Stimulated activated naive B cell treated with anti-CD40 and anti-IgM and Interleukin-4, amounts not matched to agents 10 μg/mL and 1 μg/mL and 100 μg/mL, for 72 hours (primary cell): ENCODE data around the gene FLYWCH1.

Experiments used
- ATAC-seq, 2 donors: fragments of 150-1000 bp; cut with Tn5 transposase; replicated peaks; 2 replicates each; pipeline ENCODE4 v1.10.0; 2021; ENCODE audit warnings: moderate library complexity in 1 of 2
- DNase-seq: peaks from one replicate; pipeline ENCODE4 v3.0.0; 2021
- H3K27ac Mint-ChIP-seq: one replicate; pipeline ENCODE4 v1.8.0; 2022; ENCODE audit warnings: mild to moderate bottlenecking, mixed read lengths
- H3K27me3 Mint-ChIP-seq, 2 donors: one replicate each; pipeline ENCODE4 v1.8.0; 2022; ENCODE audit warnings: mixed read lengths in 2 of 2
- H3K36me3 Mint-ChIP-seq, 2 donors: one replicate each; pipeline ENCODE4 v1.8.0; 2022; ENCODE audit warnings: mixed read lengths in 2 of 2, mild to moderate bottlenecking in 1 of 2
- H3K4me1 Mint-ChIP-seq, 2 donors: one replicate each; pipeline ENCODE4 v1.8.0; 2022; ENCODE audit warnings: mixed read lengths in 2 of 2, mild to moderate bottlenecking in 1 of 2
- H3K4me3 Mint-ChIP-seq, 2 donors: one replicate each; pipeline ENCODE4 v1.8.0; 2022; ENCODE audit warnings: mild to moderate bottlenecking in 2 of 2, mixed read lengths in 2 of 2, moderate library complexity in 1 of 2
- H3K9me3 Mint-ChIP-seq, 2 donors: one replicate each; pipeline ENCODE4 v1.8.0; 2022; ENCODE audit warnings: mixed read lengths in 2 of 2, mild to moderate bottlenecking in 1 of 2

Gene FLYWCH1

GRCh38 chr16:2999929-3000328, 88.2 kb downstream of the FLYWCH1 start:
- Mint-ChIP-seq H3K4me1 (peaks cover 3 to 5% of the 10 kb centered on the region in 2 donors), H3K27me3 (peaks cover 15 to 31% of the 10 kb centered on the region in 2 donors), H3K4me3 (no peak overlapping the region), H3K9me3 (no peaks in the 10 kb centered on the region), H3K36me3 (no peaks in the 10 kb centered on the region), H3K27ac (no peak overlapping the region)
- ATAC-seq (no peak), DNase-seq (no peak)

- H3K4me1 Mint-ChIP-seq: peaks cover 4 to 6% of the 10 kb centered on the region in 2 donors
- no peaks in the 10 kb centered on the region for H3K9me3 Mint-ChIP-seq
- no peaks in the 10 kb centered on the region for H3K36me3 Mint-ChIP-seq
- no peak for DNase-seq
- H3K4me3 Mint-ChIP-seq: no peak overlapping the region
- H3K27me3 Mint-ChIP-seq: peaks cover 16 to 31% of the 10 kb centered on the region in 2 donors
- H3K27ac Mint-ChIP-seq: no peak overlapping the region
- no peak for ATAC-seq
Observed at GRCh38 chr16:3000540-3000939, 88.8 kb downstream of the FLYWCH1 start.
